ENCODE results near the gene DDX17.

Gene DDX17

GRCh38 chr22:38469306-38469781 lies 36.8 kb downstream of the DDX17 start:
- DNase-seq (ENCODE audit: insufficient read length, low spot score) (no peak), FAIRE-seq (no peak)
- TF ChIP-seq SPI1 (IDR thresholded peaks at IDR 0.05; ENCODE audit: low read depth, low read length) (no peak), POLR2AphosphoS5 (IDR thresholded peaks at IDR 0.05; ENCODE audit: low read depth, low read length) (no peak), POLR2A (IDR thresholded peaks at IDR 0.05; ENCODE audit: low read depth, low read length) (no peak), TAF1 (IDR thresholded peaks at IDR 0.05; ENCODE audit: low read depth, low read length) (no peak), PAX5 (IDR thresholded peaks at IDR 0.05; ENCODE audit: insufficient read depth, low read length, severe bottlenecking) (no peak), POU2F2 (IDR thresholded peaks at IDR 0.05; ENCODE audit: low read depth, low read length) (no peak)

GRCh38 chr22:38468443-38469305 lies 37.4 kb downstream of the DDX17 start:
- DNase-seq (ENCODE audit: insufficient read length, low spot score) (no peak), FAIRE-seq (no peak)
- TF ChIP-seq SPI1 (IDR thresholded peaks at IDR 0.05; ENCODE audit: low read depth, low read length) (no peak), POLR2AphosphoS5 (IDR thresholded peaks at IDR 0.05; ENCODE audit: low read depth, low read length) (no peak), POU2F2 (IDR thresholded peaks at IDR 0.05; ENCODE audit: low read depth, low read length) (no peak), TAF1 (IDR thresholded peaks at IDR 0.05; ENCODE audit: low read depth, low read length) (no peak), POLR2A (IDR thresholded peaks at IDR 0.05; ENCODE audit: low read depth, low read length) (no peak)

- DNase-seq (ENCODE audit: insufficient read length, low spot score) (peak; percentile 74), FAIRE-seq (no peak)
- no peak for TF ChIP-seq PAX5 (IDR thresholded peaks at IDR 0.05; ENCODE audit: insufficient read depth, low read length, severe bottlenecking)
Measured at GRCh38 chr22:38467904-38468442, 38.1 kb downstream of the DDX17 start, which contains the start of gene KDELR3. Gene KDELR3, plus strand, starts transcription at chr22:38468096. Its CDS starts 138 bp downstream, at chr22:38468234.

GRCh38 chr22:38467438-38467903 lies 38.6 kb downstream of the DDX17 start:
- TF ChIP-seq PAX5 (IDR thresholded peaks at IDR 0.05; ENCODE audit: insufficient read depth, low read length, severe bottlenecking) (no peak), TAF1 (IDR thresholded peaks at IDR 0.05; ENCODE audit: low read depth, low read length) (no peak), POU2F2 (IDR thresholded peaks at IDR 0.05; ENCODE audit: low read depth, low read length) (no peak), SPI1 (IDR thresholded peaks at IDR 0.05; ENCODE audit: low read depth, low read length) (no peak), POLR2AphosphoS5 (IDR thresholded peaks at IDR 0.05; ENCODE audit: low read depth, low read length) (no peak)
- FAIRE-seq, result no peak
- no peak for DNase-seq (ENCODE audit: insufficient read length, low spot score)

GRCh38 chr22:38465673-38466490 lies 40.2 kb downstream of the DDX17 start:
- DNase-seq (ENCODE audit: insufficient read length, low spot score) (no peak), FAIRE-seq (peak; percentile 26)
- no peak for TF ChIP-seq PAX5 (IDR thresholded peaks at IDR 0.05; ENCODE audit: insufficient read depth, low read length, severe bottlenecking)
- no peak for TF ChIP-seq POU2F2 (IDR thresholded peaks at IDR 0.05; ENCODE audit: low read depth, low read length)
- TF ChIP-seq TAF1 (IDR thresholded peaks at IDR 0.05; ENCODE audit: low read depth, low read length), result no peak

- DNase-seq (ENCODE audit: insufficient read length, low spot score) (no peak), FAIRE-seq (no peak)
- TF ChIP-seq SPI1 (IDR thresholded peaks at IDR 0.05; ENCODE audit: low read depth, low read length), result no peak
- no peak for TF ChIP-seq POLR2A (IDR thresholded peaks at IDR 0.05; ENCODE audit: low read depth, low read length)
- TF ChIP-seq POLR2AphosphoS5 (IDR thresholded peaks at IDR 0.05; ENCODE audit: low read depth, low read length), result no peak
- no peak for TF ChIP-seq TAF1 (IDR thresholded peaks at IDR 0.05; ENCODE audit: low read depth, low read length)
- TF ChIP-seq POU2F2 (IDR thresholded peaks at IDR 0.05; ENCODE audit: low read depth, low read length), result no peak
- no peak for TF ChIP-seq PAX5 (IDR thresholded peaks at IDR 0.05; ENCODE audit: insufficient read depth, low read length, severe bottlenecking)
Measured at GRCh38 chr22:38464992-38465672, 41.0 kb downstream of the DDX17 start.

GRCh38 chr22:38462960-38463784 lies 42.9 kb downstream of the DDX17 start:
- FAIRE-seq (no peak), DNase-seq (ENCODE audit: insufficient read length, low spot score) (no peak)
- TF ChIP-seq PAX5 (IDR thresholded peaks at IDR 0.05; ENCODE audit: insufficient read depth, low read length, severe bottlenecking) (no peak), POU2F2 (IDR thresholded peaks at IDR 0.05; ENCODE audit: low read depth, low read length) (no peak)

- DNase-seq (ENCODE audit: insufficient read length, low spot score) (peak; percentile 70), FAIRE-seq (no peak)
- TF ChIP-seq POU2F2 (IDR thresholded peaks at IDR 0.05; ENCODE audit: low read depth, low read length), result no peak
- TF ChIP-seq SPI1 (IDR thresholded peaks at IDR 0.05; ENCODE audit: low read depth, low read length), result no peak
- TF ChIP-seq POLR2A (IDR thresholded peaks at IDR 0.05; ENCODE audit: low read depth, low read length), result no peak
- TF ChIP-seq PAX5 (IDR thresholded peaks at IDR 0.05; ENCODE audit: insufficient read depth, low read length, severe bottlenecking), result no peak
- no peak for TF ChIP-seq TAF1 (IDR thresholded peaks at IDR 0.05; ENCODE audit: low read depth, low read length)
- no peak for TF ChIP-seq POLR2AphosphoS5 (IDR thresholded peaks at IDR 0.05; ENCODE audit: low read depth, low read length)
Measured at GRCh38 chr22:38461414-38462081, 44.6 kb downstream of the DDX17 start.
